Measurements from ENCODE around the gene GCNA. TPM values are rescaled to one million over a fixed set of nuclear protein-coding genes. Genes with fewer than 3 reads are reported as not detected.

GCNA gene
- total RNA-seq, 1 experiment from 2014 or later, result 1.0 TPM

DNA sequence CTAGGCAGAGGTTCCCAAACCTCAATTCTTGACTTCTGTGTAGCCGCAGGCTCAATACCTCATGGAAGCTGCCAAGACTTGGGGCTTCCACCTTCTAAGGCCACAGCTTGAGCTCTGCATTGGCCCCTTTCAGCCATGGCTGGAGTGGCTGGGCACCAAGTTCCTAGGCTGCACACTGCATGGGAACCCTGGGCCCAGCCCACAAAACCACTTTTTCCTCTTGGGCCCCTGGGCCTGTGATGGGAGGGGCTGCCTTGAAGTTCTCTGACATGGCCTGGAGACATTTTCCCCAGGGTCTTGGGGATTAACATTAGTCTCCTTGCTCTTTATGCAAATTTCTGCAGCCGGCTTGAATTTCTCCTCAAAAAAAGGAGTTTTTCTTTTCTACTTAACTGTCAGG lies 75.1 kb downstream of the GCNA start:
- no peak overlapping the region for H3K4me3 Mint-ChIP-seq
- ChIA-PET POLR2A (no interaction called here), CTCF (interaction anchor here (3.2 kb wide), 1 partner anchor 30 kb away, joined by 10 read pairs; no protein-coding TSS in a partner anchor)
- H3K9me3 Mint-ChIP-seq, result peaks cover 8% of the 10 kb centered on the region
- H3K27ac Mint-ChIP-seq, result no peak overlapping the region
- H3K27me3 Mint-ChIP-seq (ENCODE audit: low read depth), result no peaks in the 10 kb centered on the region; the same call in 1 of the 2 replicates
- 0 out of 2 replicates have a peak, but pooled peaks cover 2% of the 10 kb centered on the region for H3K4me1 Mint-ChIP-seq
- DNase-seq (ENCODE audit: low spot score) (no peak), ATAC-seq (no peak)
- H3K36me3 Mint-ChIP-seq, result no peaks in the 10 kb centered on the region
- TF ChIP-seq, protein P1, sequence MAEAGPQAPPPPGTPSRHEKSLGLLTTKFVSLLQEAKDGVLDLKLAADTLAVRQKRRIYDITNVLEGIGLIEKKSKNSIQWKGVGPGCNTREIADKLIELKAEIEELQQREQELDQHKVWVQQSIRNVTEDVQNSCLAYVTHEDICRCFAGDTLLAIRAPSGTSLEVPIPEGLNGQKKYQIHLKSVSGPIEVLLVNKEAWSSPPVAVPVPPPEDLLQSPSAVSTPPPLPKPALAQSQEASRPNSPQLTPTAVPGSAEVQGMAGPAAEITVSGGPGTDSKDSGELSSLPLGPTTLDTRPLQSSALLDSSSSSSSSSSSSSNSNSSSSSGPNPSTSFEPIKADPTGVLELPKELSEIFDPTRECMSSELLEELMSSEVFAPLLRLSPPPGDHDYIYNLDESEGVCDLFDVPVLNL (CRISPR knock-in tag; IDR thresholded peaks at IDR 0.05; ENCODE audit: borderline replicate concordance, low read depth), result no peak
- TF ChIP-seq, protein P2, sequence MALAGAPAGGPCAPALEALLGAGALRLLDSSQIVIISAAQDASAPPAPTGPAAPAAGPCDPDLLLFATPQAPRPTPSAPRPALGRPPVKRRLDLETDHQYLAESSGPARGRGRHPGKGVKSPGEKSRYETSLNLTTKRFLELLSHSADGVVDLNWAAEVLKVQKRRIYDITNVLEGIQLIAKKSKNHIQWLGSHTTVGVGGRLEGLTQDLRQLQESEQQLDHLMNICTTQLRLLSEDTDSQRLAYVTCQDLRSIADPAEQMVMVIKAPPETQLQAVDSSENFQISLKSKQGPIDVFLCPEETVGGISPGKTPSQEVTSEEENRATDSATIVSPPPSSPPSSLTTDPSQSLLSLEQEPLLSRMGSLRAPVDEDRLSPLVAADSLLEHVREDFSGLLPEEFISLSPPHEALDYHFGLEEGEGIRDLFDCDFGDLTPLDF (CRISPR knock-in tag; IDR thresholded peaks at IDR 0.05), result no peak

DNA sequence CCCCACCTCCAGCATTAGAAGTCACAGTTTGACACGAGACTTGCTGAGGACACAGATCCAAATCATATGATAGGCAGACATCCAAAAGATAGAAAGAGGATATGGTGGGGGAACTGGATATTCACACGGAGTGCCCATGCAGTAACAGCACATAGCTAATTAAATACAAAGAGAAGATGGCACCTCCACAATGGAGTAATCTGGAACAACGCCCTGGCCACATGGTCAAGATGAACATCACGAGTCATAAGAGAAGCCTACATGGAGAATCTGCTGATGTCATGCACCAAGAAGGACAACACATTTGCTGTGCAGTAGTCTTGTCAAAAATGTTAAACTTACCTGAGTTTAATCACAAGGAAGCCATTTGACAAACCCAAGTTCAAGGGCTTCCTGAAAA lies 79.0 kb downstream of the GCNA start:
- no peaks in the 10 kb centered on the region; the same call in 1 of the 2 replicates for H3K27me3 Mint-ChIP-seq (ENCODE audit: low read depth)
- TF ChIP-seq MYBL2 (CRISPR knock-in tag; IDR thresholded peaks at IDR 0.05) (no peak), ZNF219 (CRISPR knock-in tag; IDR thresholded peaks at IDR 0.05; ENCODE audit: borderline replicate concordance) (no peak), EMX1 (CRISPR knock-in tag; IDR thresholded peaks at IDR 0.05) (no peak), TCF7 (CRISPR knock-in tag; IDR thresholded peaks at IDR 0.05; ENCODE audit: low read depth) (no peak), FOXJ3 (CRISPR knock-in tag; IDR thresholded peaks at IDR 0.05; ENCODE audit: borderline replicate concordance) (no peak), SMAD4 (CRISPR knock-in tag; IDR thresholded peaks at IDR 0.05) (no peak), NR3C1 (CRISPR knock-in tag; conservative IDR thresholded peaks at IDR 0.05; ENCODE audit: low read depth) (no peak)
- TF ChIP-seq, protein P3, sequence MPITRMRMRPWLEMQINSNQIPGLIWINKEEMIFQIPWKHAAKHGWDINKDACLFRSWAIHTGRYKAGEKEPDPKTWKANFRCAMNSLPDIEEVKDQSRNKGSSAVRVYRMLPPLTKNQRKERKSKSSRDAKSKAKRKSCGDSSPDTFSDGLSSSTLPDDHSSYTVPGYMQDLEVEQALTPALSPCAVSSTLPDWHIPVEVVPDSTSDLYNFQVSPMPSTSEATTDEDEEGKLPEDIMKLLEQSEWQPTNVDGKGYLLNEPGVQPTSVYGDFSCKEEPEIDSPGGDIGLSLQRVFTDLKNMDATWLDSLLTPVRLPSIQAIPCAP (CRISPR knock-in tag; IDR thresholded peaks at IDR 0.05), result no peak
- TF ChIP-seq, protein P4, sequence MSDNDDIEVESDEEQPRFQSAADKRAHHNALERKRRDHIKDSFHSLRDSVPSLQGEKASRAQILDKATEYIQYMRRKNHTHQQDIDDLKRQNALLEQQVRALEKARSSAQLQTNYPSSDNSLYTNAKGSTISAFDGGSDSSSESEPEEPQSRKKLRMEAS (CRISPR knock-in tag; IDR thresholded peaks at IDR 0.05), result no peak
- ATAC-seq (no peak), DNase-seq (ENCODE audit: low spot score) (no peak)
- no peak overlapping the region for H3K27ac Mint-ChIP-seq
- peaks cover 8% of the 10 kb centered on the region for H3K9me3 Mint-ChIP-seq
- 0 out of 2 replicates have a peak, but pooled peaks cover 2% of the 10 kb centered on the region for H3K4me1 Mint-ChIP-seq
- ChIA-PET POLR2A (no interaction called here), CTCF (no interaction called here)
- no peak overlapping the region for H3K4me3 Mint-ChIP-seq
- H3K36me3 Mint-ChIP-seq, result no peaks in the 10 kb centered on the region

DNA sequence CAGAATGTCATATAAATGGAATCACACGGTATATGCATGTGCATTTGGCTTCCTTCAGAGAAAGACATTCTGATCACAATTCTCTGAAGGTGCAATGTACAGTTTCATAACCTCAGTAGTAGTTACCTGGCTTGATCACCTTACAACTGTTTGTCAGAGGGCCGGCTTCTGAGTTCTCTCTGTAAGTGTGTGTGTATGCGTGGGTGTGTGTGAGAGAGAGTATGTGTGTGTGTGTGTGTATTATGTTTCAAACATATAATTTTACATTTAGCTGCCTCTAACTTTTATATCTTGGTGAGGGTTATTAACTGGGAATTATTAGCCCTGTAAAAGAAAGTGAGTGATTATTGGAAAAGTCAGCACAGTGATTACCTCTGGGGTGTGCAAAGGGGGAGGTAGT lies 81.1 kb downstream of the GCNA start:
- H3K4me3 Mint-ChIP-seq, result no peak overlapping the region
- 0 out of 2 replicates have a peak, but pooled peaks cover 2% of the 10 kb centered on the region for H3K4me1 Mint-ChIP-seq
- ATAC-seq, result no peak
- H3K36me3 Mint-ChIP-seq, result no peaks in the 10 kb centered on the region
- no peak for DNase-seq (ENCODE audit: low spot score)
- H3K27me3 Mint-ChIP-seq (ENCODE audit: low read depth), result no peaks in the 10 kb centered on the region; the same call in 1 of the 2 replicates
- ChIA-PET CTCF (no interaction called here), POLR2A (no interaction called here)
- no peak overlapping the region for H3K27ac Mint-ChIP-seq
- TF ChIP-seq, protein P5, sequence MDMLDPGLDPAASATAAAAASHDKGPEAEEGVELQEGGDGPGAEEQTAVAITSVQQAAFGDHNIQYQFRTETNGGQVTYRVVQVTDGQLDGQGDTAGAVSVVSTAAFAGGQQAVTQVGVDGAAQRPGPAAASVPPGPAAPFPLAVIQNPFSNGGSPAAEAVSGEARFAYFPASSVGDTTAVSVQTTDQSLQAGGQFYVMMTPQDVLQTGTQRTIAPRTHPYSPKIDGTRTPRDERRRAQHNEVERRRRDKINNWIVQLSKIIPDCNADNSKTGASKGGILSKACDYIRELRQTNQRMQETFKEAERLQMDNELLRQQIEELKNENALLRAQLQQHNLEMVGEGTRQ (CRISPR knock-in tag; IDR thresholded peaks at IDR 0.05), result no peak
- TF ChIP-seq NR1H2 (CRISPR knock-in tag; IDR thresholded peaks at IDR 0.05), result no peak
- no peak for TF ChIP-seq GRHL2 (CRISPR knock-in tag; IDR thresholded peaks at IDR 0.05; ENCODE audit: insufficient replicate concordance, severe bottlenecking)
- no peak for TF ChIP-seq HMGA2 (CRISPR knock-in tag; IDR thresholded peaks at IDR 0.05)
- no peak for TF ChIP-seq NFE2L1 (CRISPR knock-in tag; IDR thresholded peaks at IDR 0.05)
- no peak for TF ChIP-seq GTF2I (CRISPR knock-in tag; conservative IDR thresholded peaks at IDR 0.05)
- TF ChIP-seq, protein P6, sequence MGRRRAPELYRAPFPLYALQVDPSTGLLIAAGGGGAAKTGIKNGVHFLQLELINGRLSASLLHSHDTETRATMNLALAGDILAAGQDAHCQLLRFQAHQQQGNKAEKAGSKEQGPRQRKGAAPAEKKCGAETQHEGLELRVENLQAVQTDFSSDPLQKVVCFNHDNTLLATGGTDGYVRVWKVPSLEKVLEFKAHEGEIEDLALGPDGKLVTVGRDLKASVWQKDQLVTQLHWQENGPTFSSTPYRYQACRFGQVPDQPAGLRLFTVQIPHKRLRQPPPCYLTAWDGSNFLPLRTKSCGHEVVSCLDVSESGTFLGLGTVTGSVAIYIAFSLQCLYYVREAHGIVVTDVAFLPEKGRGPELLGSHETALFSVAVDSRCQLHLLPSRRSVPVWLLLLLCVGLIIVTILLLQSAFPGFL (CRISPR knock-in tag; IDR thresholded peaks at IDR 0.05; ENCODE audit: borderline replicate concordance), result no peak
- peaks cover 8% of the 10 kb centered on the region for H3K9me3 Mint-ChIP-seq

Data from WTC11 (cell line).